CD4-positive, alpha-beta T cell treated with Interleukin-6 for 4 hours (primary cell): ENCODE data around the gene GOLGA2.
"Not testable (repeated sequence)": the region's sequence is repeated elsewhere in the genome, so short reads cannot be mapped to it uniquely, and the experiment has no call there.

ENCODE experiments used
- DNase-seq: peaks from one replicate; pipeline ENCODE4 v3.0.0-alpha.2; 2020; ENCODE audit warnings: mixed read lengths

Gene GOLGA2

DNA sequence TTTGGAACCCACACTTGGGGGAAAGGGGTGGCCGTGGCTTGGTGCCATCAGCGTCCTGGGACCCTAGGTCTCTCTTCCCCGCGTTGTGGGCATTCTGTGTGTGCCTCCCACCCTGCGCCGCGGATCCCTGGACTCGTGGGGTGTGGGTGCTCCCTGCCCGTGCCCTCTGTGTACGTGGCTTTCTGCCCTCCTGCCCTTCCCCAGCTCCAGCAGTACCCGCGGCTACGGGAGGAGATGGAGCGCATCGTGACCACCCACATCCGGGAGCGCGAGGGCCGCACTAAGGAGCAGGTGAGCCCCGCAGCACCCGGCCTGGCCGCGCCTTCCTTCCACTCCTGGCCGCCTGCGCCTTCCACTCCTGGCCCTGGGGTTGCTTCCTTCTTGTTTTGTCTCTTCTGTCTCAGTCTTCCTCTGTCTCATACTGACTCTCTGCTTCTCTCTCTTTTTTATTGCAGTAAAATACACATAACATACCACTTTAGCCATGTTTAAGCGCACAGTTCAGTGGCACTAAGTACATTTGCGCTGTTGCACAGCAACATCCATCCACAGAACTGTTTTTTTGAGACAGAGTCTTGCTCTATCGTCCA lies 41.9 kb downstream of the GOLGA2 start:
- no peak for DNase-seq

DNA sequence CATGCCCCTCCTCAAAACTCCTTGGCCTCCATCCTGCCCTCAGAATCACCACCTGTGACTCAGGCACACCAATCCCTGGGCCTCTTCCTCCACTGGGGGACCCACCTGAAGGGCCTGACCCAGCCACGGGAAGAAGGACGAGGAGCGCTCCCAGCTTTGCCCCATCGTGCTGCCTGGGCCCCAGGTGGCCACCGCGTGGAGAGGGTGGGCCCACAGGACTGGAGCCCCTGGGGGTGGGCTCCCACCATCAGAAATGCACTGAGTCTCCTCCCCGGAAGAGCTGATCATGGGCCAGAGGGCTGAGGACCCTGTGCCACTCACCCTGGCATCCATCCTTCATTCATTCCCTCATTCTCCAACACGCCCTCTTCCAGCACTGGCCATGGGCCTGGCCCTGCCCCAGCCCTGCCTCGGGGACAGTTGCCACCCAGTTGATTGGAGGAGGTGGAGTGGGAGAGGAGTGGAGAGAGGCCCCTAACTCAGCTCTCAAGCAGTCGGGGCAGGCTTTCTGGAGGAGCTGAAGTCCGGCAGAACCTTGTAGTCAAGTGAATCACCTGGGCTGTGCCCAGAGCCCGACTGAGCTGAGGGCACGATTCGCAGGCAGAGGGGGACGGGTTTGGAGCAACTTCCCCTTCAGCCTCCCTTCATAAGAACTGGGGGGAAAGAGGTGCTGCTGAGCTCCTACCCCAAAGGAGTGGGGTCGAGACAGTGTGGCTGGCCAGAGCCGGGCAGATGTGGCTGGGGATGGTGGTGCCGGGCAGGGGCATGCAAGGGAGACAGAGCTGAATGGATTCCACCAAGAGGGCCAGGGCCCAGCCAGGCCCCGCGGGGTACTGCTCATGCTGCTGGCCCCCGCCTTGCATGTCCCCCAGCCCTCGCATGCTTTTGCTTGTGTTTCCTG lies 43.0 kb downstream of the GOLGA2 start:
- no peak for DNase-seq

DNA sequence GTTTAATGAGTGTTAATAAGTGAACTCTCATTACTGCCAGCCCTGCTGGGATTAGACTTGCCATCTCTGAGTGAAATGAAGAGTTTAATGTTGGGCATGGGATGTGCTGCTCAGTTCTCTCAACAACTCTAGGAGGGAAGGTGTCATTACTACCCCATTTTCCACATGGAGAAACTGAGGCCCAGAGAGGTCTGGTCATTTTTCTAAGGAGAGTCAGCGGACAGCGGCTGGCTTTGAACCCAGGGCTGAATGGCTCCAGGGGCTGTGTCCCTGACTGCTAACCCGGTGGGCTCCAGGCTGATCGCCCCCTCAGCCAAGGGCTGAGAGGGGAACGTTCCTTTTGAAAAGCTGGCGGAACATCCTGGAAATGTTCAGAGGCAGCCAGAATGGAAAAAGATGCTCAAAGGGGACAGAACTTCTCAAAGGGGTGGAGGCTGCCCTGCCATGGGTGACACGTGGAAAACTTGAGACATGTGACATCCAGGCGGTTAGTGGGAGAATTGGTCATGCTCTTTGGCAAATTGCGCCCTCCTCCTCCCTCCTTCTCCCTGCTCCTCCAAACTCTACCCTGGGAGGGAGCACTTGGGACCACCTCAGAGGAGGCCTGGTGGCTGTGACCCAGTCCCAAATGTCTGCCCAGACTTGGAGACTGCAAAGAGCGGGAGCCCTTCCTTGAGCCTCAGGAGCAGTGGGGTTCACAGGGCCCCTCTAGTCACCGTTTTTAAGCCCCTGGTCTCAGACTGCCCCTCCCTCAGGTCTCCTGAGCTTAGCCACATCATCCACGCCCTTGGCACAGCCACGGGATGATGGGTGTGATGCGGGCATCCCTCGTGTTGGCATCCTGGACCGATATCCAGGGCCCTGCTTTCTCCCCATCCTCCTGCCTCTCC lies 43.9 kb downstream of the GOLGA2 start:
- DNase-seq: no peak

DNA sequence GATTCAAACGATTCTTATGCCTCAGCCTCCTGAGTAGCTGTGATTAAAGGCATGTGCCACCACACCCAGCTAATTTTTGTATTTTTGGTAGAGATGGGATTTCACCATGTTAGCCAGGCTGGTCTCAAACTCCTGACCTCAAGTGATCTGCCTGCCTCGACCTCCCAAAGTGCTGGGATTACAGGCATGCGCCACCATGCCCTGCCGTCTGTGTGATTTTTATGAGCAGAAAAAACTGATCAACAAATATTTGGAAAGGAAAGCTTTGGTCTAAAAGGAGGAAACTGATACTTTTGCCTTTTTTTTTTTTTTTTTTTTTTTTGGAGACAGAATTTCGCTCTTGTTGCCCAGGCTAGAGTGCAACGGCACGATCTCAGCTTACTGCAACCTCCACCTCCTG lies 44.9 kb downstream of the GOLGA2 start:
- not testable (repeated sequence) for DNase-seq

DNA sequence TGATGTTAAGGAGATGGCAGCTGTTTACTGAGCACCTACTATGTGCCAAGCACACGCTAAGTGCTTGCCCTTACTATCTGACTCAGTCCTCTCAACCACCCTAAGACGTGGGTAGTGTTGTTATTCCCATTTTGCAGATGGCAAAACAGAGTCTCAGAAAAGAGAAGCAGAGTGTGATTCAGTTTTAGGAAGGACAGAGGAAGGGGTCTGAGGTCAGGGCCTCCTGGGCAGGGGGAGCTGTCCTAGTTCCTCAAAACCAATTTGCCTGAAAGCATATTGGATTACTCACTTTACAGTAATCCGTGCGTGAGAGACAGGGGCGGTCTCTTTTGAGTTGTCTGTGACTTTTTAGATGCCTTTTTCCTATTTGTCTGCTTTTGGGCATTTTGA lies 49.4 kb downstream of the GOLGA2 start:
- no peak for DNase-seq

DNA sequence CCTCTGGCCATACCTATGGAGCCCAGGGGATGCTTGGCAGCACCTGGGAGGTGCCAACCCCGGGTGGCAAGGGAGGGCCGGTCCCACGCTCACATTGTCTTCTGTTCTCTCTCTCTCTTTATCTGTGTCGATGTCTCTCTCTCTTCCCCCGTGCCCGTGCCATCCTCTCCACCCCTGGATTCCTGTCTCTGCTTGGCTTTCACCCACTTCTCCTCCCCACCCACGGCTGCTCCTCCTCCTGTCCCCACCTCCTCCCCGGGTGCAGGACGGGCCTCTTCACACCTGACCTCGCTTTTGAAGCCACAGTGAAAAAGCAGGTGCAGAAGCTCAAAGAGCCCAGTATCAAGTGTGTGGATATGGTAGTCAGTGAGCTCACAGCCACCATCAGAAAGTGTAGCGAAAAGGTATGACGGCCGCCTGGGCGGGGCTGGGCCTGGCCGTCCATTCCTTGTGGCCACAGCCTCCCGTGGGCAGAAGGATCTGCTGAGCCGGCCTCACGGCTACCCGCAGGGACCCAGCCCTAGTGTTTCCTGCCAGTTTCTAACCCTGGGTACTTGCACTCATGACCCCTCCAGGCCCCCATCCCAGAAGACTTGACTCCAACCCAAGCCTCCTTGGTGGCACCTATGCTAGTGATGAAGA lies 49.9 kb downstream of the GOLGA2 start:
- no peak for DNase-seq

DNA sequence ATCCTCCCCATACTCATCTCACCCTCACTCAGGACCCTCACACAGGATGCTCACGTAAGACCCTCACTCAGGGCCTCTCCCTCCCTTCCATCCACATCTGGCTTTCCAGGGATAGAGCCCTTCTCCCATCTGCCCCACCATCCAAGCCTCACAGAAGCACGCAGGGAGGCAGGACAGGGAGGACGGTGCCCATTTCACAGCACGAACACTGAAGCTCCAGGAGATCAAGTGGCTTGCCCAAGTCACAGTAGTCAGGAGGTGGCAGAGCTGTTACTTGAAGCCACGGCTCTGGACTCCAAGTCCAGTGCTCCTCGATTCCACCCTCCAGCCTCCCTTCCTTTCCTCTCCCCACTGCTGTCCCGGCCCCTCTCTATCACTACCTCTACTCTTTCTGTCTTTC lies 50.9 kb downstream of the GOLGA2 start:
- no peak for DNase-seq

DNA sequence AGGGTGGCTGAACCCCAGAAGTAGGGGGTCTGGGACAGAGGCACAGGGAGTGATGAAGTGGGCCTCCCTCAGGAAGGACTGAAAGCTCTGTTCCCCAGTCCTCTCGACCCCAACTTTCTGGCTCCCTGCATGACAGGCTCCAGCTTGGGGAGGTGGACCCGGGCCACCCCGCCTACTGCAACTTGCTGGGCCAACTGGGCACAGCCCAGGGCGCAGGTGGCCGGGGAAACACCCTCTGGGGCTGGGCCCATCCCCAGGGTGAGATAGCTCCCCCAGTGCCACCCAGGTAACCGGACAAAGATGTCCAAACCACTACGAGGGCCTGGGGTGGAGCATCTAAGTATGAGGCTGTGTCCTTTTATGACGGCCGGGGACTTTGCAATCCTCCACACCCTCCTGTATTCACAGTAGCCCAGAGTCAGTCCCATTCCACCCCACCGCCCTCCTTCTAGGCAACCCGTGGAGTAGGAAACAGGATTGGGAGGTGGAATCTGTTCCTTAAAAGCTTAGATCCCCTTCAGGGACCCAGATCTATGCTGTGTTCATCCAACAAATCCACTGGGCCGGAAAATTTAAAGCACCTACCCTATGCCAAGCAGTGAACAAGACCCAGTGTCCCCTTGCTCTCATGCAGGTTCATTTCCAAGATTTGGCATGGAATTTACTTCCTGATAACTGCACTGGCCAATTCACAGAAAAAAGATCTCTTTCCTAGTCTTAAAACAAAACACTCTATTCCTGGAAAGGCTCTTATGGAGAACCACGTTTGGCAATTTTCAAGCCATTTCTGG lies 52.7 kb downstream of the GOLGA2 start:
- no peak for DNase-seq

DNA sequence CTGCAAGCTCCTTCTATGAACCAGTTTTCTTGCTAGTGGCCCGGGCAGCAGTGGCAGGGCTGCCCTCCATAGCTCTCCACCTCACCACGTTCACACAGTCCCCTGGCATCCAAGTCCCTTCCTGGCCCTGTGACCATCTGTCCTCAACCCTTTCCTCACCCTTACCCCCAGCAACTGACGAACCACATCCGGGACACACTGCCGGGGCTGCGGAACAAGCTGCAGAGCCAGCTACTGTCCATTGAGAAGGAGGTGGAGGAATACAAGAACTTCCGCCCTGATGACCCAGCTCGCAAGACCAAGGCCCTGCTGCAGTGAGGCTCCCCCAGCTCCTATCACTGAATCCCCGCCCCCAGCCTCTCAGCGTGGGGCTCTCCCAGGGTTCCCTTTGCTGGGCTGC lies 53.8 kb downstream of the GOLGA2 start:
- DNase-seq: no peak

DNA sequence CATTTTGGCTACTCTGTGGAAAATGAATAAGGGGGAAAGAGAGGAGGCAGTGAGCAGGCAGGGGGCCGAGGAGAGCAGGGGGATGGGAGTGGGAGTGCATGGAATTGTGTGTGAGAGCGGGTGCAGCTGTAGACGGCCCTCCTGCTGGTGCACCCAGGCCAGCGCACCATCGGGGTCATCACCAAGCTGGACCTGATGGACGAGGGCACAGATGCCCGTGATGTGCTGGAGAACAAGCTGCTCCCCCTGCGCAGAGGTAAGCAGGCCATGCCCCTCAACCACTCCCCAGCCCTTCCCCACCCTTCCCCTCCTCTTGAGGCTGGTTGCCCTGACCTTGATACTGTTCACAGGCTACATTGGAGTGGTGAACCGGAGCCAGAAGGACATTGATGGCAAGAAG lies 56.0 kb downstream of the GOLGA2 start:
- DNase-seq: no peak

DNA sequence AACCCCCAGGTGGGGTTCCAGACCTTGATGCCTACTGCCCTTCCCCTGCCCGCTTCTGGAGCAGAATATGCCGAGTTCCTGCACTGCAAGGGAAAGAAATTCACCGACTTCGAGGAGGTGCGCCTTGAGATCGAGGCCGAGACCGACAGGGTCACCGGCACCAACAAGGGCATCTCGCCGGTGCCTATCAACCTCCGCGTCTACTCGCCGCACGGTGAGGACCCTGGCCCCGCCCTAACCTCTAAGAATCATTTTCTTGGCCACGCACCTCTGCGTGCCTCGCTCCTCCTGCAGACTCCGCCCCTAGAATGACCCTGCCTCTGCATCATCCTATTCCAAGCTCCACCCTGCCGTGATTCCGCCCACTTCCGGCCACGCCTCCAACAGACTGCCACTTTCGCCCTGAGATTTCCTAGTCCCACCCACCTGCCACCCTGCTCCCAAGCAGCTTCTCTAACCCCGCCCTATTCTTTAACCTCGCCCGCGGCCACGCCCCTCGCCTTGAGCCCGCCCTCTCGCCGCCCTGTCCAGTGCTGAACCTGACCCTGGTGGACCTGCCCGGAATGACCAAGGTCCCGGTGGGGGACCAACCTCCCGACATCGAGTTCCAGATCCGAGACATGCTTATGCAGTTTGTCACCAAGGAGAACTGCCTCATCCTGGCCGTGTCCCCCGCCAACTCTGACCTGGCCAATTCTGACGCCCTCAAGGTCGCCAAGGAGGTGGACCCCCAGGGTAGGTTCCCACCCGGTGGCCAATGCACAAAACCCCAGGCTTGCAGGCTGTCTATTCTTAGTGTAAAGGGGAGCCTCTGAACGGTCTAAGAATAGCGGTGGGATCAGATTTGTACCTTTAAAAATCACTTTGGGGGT lies 57.1 kb downstream of the GOLGA2 start:
- peak; percentile 96 for DNase-seq

DNA sequence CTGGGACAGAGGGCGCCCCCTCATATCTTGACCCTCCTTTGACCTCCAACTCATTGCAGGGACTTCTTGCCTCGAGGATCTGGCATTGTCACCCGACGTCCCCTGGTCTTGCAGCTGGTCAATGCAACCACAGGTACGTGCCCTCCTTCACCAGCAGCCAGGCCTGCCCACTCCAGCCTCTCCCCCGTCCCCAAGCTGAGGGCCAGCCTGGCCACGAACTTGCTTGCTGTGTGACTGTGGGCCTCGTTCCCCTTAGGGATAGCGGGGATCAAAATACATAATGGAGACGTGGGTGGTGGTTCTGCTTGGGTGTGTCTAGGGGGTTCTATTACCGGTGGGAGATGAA lies 57.7 kb downstream of the GOLGA2 start:
- no peak for DNase-seq

DNA sequence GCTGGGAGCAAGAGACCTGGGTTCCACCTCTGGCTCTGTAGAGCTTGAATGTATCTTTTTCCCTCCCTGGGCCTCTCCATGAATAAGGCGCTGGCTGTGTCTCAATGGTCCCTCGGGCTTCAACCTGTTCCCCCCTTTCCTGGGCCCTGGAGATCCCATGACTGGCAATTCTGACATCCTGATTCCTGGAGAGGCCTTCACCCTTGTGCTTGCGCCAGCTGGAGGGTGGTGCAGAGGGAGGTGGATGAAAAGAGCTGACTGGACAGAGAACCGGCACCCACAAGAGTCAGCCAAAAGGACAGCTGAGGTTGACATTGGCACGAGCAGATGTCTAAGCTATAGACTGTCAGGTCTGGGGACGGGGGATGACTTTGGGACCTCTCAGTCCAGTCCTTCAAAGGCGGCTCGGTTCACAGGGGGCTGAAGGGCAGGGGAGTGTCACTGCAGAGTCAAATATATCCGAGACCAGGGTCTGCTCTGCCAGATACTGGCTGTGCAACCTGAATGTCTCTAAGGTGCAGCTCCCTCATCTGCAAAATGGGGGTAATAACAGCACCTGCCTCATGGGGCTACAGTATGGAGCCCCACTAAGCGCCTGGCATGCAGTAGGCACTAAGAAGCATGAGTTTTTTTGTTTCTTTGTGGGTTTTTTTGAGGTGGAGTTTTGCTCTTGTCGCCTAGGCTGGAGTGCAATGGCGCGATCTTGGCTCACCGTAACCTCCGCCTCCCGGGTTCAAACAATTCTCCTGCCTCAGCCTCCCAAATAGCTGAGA lies 58.8 kb downstream of the GOLGA2 start:
- no peak for DNase-seq

DNA sequence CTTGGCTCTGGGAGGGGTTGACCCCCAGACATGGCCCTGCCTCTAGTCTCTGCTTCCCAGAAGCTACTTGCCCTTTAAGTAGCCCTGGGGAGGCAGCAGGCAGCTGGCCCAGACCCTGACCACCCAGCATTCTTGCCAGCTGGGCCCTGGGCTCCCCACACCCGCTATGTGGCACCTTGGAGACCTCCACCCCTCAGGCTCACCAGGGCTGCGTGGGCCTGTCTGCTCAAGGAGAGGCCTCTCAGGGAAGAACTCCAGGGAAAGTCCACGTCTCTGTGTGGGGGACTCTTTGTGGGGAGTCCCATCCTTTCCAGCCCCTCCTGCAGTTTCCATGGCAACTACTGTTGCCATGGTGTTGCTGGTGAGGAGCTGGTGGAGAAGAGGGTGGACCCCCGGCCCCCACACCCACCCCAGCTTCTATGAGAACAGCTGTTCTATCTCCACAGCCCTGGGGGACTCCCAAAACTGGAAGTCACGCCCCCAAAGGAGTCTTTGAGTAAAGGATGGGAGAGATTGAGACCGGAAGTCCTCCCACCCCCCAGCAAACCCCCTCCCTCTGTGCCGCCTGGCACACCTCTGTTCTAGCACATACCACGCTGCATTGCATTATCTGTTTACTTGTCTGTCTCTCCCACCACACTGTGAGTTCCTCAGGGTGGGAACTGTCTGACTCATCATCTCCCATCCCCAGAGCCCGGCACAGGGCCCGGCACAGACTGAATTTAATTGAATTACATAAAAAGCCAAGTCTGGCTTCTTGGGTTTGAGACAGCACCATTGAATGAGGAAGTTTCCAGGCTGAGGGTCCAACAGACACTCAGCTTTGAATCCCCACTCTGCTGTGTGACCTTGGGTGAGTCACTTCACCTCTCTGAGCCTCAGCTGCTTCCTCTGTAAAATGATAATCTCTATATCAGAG lies 60.1 kb downstream of the GOLGA2 start:
- no peak for DNase-seq

DNA sequence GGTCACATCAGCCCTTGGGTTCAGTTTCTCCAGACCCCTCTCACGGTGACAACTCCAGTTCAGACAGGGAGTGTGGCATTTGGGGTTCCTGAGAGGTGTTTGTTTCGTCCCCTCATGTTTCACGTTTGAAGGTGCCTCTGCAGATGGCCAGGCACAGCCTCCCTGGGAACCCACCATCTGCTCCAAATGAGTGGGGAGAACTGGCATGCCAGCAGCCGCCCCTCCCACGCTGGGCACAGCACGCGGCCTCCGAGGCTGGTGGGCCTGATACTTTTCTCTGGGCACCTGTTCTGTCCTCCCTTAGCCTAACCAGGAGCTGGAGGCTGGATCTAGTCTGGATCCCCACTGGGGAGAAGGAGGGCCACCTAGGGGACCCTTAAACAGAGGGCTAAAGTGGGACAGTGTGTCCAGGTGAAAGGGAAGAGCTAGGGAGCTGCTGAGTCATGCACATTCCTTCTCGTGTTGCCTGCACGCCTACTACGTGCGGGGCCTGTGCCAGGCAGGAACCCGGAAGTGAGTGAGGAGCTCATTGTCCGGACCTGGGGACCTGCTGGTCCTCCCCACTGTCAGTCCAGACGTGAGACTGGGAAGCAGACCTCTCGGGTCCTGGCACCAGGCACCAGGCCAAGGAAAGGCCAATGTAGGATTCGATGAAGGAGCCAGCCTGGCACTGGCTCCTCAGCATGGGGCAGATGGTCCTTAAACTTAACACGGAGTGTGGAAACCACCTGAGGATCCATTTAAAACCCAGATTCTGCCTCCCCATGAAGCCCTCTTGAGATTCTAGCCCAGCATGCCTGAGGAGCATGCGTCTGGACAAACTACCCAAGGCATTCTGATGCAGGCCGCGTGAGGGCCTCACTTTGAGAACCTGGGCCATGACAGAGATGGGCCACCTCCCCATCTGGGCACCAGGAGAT lies 61.0 kb downstream of the GOLGA2 start:
- no peak for DNase-seq

DNA sequence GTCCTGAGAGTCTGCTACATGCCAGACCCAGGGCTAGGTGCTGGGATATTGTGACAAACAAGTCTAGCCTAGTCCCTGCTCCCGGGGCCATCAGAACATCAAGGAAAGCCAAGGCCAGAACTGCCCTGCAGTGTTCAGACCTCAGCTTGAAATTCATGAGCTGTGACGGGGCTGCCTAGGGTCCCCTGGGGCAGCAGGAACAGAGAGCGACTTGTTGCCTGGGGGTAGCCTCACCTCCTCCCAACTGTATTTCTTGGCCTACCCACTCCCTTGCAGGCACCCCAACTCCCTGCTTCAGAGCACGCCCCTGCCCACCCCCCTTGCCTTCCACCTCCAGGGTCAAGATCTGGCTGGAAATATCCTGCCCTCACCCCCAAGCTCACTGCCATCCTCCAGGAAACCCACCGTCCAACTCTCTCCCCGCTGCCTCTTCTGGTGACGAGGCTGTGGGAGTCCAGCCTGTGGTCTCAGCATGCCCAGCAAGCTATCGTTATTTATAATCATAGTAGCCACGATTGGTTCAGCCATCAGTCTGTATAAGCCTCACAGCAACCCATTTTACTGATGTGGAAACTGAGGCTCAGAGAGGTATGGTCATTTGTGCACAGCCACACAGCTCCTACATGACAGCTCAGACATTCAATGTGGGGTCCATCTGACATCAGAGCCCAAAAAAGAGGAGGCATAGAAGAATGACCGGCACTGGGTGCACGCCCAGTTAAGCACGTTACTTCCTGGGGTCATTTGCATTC lies 61.9 kb downstream of the GOLGA2 start:
- no peak for DNase-seq

DNA sequence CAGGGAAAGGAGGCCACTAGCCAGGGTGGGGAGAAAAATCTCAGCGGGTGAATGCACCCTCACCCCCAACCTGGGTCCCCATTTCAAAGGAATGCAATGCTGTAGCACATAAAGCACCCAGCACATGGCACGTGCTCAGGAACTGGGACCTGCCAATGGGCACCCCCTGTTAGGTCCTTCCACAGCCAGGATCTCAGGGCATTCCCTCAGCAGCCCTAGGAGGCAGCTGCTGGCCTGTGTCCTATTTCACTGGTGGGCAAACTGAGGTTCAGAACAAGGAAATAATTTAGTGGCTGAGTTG lies 63.9 kb downstream of the GOLGA2 start:
- no peak for DNase-seq
